GM18502 (cell line): ENCODE results near the gene HOGA1.
A peak's percentile ranks its signal among the peaks of the same experiment; 100 is the strongest.
"Not testable (repeated sequence)": the region's sequence is repeated elsewhere in the genome, so short reads cannot be mapped to it uniquely, and the experiment has no call there.

Experiments
- ATAC-seq: cut with Tn5 transposase; IDR thresholded peaks from one replicate; pipeline ENCODE4 v1.9.1; 2021; ENCODE audit warnings: mild to moderate bottlenecking; ENCODE audit not compliant: unreplicated experiment, poor library complexity

Gene HOGA1

DNA sequence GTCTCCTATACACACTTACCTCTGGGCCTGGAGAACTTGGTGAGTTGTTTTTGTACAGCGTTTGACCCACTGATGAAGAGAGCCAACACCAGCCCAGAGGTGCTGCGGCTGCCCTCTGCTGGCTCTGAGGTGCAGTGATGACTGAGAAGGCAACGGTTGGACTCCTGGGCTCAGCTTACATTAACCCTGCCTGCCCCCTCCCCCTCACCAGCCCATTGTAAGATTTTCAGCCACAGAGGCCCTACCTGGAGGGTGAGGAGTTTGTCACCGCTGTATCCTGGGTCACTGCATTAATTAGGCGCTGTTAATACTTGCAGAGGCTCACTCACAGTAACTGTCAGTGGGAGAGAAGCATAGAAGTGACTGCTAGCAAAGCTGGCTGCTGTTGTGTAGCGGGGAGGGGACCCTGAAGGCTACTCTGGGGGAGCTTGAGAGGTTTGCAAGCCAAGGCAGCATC lies 30.6 kb upstream of the HOGA1 start:
- no peak for ATAC-seq

DNA sequence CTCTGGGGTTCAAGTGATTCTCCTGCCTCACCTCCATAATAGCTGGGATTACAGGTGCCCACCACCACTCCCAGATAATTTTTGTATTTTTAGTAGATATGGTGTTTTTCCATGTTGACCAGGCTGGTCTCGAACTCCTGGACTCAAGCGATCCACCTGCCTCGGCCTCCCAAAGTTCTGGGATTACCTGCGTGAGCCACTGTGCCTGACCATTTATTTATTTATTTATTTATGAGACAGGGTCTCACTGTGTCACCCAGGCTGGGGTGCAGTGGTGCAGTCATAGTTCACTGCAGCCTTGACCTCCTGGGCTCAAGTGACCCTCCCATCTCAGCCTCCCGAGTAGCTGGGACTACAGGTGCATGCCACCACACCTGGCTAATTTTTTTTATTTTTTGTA lies 29.9 kb upstream of the HOGA1 start:
- ATAC-seq: not testable (repeated sequence)

DNA sequence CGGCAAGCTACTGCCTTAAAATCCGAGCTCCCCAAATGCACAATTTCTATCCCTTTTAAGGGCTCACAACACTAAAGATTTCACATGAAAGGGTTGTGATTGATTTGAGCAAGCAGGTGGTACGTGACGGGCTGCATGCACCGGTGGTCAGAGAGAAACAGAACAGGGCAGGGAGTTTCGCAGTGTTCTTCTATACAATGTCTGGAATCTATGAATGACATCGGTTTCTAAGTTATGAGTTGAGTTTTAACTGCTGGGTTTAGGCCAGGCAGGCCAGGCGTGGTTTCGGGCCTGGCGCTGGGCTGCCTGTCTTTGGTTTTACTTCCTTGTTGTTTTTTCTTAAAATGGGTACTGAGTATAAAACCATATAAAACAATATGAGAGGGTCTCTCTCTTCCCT lies 28.6 kb upstream of the HOGA1 start:
- ATAC-seq: not testable (repeated sequence)

DNA sequence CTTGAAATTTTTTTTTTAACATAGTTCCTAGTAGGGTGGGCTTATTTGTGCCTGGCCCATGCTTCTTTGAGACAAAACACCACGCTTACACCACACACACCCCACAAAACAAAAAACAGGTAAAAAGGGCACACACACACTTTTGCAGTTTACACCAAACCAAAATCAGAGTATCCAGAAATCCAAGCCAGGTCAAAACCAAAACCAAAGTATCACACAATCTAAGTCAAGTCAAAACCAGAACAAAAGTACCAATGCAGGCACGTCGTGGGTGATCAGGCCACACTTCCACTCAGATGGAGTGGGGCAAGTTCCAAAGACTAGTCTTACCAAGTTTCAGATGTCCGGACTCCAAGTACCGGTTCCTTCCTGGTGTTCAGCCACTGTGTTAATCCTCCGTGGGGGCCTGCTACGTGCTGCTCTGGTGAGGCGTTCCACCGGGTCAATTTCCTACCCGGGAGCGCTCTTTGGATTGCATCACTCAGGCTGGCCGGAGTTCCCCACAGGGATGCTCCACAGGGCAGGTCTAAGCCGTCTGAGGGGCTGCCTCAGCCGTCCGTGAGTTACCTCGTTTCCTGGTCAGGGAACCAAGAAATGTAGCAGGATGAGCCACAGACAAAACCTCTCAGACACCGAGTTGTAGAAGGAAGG lies 23.3 kb upstream of the HOGA1 start:
- not testable (repeated sequence) for ATAC-seq

DNA sequence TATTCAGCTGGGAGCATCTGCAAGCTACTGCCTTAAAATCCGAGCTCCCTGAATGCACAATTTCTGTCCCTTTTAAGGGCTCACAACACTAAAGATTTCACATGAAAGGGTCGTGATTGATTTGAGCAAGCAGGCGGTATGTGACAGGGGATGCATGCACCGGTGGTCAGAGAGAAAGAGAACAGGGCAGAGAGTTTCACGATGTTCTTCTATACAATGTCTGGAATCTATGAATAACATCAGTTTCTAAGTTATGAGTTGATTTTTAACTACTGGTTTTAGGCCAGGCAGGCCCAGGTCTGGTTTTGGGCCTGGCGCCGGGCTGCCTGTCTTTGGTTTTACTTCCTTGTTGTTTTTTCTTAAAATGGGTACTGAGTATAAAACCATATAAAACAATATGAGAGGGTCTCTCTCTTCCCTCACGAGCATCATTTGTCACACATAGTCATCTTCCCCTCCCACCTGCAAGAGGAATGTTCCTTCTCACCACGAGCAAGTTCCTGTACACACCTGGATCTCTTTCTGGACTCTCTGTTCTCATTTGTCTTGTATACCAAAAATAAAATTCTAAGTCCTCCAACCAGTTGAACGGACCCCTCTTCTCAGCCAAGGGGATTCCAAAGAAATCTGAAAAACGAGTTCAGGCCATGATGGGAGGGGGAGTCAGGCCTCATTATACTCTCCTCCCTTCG lies 22.7 kb upstream of the HOGA1 start:
- not testable (repeated sequence) for ATAC-seq

DNA sequence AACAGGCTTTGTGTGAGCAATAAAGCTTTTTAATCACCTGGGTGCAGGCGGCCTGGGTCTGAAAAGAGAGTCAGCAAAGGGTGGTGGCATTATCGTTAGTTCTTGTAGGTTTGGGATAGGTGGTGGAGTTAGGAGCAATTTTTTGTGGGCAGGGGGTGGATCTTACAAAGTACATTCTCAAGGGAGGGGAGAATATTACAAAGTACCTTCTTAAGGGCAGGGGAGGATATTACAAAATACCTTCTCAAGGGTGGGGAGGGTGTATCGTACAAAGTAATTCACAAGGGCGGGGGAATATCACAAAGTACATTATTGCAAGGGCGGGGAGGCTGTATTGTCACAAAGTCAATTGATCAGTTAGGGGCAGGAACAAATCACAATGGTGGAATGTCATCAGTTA lies 21.9 kb upstream of the HOGA1 start:
- not testable (repeated sequence) for ATAC-seq

DNA sequence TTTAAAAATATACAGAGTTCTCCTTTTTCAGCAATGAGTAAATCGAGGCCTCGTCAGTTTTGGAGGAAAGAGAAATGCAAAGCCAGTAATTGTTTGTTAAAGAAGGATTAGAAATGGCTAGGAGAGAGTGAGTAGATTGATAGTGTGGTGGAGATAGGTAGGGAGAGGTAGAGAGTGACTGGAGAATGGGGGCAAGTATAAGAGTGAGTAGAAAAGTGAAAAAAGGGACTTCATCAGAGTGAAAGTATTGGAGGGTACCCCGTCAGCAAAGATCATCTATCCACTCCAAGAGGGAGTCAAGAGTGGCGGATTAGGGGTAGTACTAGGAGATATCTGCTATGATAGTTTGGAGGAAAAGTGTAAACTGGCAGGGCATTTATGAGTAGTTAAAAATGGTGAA lies 20.9 kb upstream of the HOGA1 start:
- ATAC-seq: no peak

DNA sequence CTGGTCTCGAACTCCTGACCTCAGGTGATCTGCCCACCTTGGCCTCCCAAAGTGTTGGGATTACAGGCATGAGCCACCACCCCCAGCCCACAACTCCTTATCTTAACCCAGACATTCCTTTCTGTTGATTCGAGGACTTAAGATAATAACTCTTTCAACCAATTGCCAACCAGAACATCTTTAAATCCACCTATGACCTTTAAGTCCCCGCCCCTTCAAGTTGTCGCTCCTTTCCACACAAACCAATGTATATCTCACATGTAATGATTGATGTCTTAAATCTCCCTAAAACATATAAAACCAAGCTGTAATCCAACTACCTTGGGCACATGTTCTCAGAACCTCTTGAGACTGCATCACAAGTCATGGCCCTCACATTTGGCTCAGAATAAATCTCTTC lies 19.4 kb upstream of the HOGA1 start:
- ATAC-seq: no peak

DNA sequence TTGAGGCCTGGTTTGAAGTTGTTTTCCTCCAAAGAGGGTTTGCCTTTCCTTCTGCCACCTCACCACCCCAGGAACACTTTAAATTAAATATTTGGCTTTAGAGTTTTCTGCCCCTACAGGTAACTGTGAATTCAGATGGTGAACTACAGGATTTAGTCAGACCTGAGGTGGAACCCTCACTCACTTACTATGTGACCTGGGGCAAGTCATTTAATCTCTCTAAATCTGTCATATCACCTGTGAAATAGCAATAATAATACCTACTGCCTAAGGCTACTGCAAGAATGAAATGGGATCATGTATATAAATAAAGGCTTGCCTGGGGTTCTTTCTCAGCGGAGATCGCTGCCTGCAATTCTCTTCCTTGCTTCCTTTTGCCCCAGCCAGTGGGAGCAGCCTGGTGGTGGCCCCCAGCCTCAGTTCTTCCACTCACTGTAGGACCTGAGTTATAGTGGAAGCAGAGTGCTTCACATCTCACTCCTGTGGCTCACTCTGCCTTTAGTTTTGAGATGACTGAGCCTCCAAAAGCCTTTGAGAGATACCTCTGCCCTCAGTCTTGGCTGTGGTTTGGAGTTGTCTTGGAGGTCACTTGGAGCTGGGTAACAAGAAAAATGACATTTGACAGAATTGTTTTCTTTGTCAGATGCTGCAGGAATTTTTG lies 17.7 kb upstream of the HOGA1 start:
- no peak for ATAC-seq

DNA sequence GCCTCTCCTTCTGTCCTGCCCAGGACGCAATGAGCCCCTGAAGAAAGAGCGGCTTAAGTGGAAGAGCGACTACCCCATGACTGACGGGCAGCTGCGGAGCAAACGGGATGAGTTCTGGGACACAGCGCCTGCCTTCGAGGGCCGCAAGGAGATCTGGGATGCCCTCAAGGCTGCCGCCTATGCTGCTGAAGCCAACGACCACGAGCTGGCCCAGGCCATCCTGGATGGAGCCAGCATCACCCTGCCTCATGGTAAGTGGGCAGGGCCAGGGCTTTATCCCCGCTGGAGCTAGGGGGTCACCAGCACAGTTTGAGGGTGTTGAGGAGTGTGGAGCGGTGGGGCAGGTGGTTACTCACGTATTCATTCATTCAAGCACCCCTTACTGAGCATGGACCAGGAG lies 16.3 kb upstream of the HOGA1 start:
- no peak for ATAC-seq

DNA sequence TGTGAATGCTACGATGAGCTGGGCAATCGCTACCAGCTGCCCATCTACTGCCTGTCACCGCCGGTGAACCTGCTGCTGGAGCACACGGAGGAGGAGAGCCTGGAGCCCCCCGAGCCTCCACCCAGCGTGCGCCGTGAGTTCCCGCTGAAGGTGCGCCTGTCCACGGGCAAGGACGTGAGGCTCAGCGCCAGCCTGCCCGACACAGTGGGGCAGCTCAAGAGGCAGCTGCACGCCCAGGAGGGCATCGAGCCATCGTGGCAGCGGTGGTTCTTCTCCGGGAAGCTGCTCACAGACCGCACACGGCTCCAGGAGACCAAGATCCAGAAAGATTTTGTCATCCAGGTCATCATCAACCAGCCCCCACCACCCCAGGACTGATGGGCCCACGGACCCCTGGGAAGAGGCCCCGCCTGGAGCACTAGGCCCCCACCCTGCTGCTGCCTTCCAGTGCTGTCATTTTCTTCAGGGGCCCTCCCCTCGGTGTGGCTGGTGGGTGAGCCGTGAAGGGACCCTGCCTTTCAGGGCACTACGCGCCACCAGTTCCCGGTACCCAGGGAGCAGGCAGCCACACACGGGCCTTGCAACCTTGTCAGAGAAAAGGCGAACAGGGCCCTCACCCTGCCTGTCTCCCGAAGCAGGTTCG lies 13.9 kb upstream of the HOGA1 start:
- ATAC-seq: no peak

DNA sequence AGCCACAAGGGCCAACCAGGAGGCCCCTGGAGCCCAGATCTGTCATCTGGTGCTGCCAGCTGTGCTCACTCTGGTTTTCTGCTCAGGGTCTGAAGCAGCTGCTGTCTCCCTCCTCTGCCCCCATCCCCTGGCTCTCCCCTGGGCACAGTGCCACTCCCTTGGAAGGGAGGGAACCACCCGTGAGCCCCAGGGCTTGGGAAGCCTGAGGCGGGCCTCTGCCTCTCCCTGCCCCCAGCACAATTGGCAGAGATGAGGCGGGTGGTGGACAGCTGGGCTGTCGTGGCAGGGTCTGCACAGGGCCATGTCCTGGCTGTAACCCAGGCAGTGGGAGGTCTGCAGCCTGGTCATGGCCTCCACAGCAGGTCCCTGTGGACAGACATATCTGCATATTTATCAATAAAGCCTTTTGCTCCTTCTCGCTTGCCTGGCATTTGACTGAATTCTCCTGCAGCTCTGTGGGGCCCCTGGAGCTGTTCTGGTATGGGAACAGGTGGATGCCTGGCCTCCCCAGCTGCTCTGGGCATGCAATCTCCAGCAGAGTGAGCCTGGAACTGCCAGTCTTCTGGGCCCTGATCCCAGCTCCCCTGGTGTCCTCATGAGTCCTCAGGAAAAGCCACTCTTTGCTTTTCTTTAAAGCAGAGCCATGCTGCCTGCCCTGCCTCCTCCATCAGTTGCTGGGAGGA lies 13.3 kb upstream of the HOGA1 start:
- no peak for ATAC-seq

DNA sequence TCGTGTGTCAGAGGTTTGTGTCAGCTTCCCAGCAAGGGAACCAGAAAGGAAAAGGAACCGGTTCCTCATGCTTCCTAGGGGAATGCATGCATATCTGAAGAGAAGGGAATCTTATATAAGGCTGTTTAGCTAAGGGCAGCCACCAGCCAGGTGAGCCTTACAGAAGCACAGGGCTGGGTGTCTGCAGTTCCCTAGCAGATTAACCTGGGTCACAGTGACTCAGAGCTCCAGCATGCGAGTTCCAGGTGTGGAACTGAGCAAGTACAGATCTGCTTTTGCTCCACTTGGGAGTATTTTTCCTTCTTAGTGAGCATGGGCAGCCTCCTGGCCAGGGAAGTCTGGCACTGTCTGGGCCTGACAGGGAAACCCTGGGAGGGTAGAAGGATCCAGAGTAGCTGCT lies 12.6 kb upstream of the HOGA1 start:
- ATAC-seq: no peak

DNA sequence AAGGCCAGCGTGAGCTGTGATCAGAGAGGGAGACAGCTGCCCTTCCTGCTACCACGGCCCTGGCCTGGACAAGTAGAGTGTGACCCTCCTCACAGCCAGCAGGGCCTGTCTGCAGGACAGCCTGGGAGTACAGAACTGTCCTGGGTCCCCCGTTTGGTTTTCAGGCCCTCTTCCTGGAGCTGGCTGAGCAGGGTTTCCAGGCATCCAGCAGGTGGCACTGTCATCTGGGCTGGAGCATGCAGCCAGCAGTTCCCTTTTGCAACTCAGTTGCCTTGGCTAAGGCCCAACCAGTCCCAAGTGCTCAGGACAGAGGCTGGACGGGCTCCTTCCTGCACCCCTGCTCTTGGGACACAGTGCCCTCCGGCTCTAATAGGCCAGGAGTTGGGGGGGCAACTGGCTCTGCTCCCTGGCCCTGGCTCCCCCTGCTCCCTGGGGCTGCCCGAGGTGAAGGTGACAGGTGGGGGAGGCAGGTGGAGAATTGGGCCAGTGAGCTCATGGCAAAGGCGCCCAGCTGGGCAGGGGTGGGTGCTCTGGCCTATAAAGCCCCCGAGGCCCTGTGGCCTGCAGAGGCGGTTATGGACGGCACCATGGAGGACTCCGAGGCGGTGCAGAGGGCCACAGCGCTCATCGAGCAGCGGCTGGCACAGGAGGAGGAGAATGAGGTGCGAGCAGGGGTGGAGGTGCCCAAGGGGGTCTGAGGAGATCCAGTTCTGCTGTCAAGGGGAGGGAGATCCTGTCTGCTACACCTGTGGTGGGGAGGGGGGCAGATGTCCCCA lies 11.8 kb upstream of the HOGA1 start, which contains the start of gene ANKRD2:
Gene ANKRD2, plus strand, starts transcription at position 566 of the 776 bp plus-strand sequence. Its CDS starts 10 bp downstream, at position 576.
- peak; percentile 68 for ATAC-seq

DNA sequence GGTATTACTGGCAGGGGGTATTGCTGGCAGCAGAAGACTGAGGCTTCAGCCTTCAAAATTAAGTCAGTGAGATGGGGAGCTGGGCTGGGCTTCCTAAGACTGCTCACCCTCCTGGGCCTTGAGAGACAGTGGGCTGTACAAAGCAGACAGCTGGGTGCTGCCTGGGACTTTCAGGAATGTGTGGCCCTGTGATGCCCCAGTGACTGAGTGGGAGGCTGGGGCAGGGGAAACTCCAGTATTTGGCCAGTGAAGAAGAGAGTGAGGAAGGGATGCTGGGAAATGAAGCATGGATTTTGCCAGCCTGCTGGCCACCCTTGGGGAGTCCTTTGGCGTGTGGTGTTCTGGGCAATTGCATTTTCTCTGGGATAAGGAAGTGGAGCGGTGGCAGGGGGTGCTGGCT lies 11.2 kb upstream of the HOGA1 start:
- ATAC-seq: no peak

DNA sequence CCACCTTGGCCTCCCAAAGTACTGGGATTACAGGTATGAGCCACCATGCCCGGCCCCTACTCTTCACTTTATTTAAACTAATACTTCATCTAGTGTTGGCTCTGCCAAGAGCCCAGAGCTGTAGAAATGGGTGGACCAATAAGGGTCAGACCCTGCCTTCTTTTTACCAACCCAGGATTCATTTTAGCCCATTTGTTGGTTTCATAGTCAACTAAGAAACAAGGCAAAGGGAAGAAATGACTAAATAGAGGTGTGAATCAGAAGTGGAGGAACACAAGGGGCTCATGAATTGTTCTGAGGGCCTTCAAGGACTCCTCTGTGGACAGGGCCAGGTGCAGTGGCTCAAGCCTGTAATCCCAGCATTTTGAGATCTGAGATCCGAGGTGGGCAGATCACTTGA lies 10.5 kb upstream of the HOGA1 start:
- no peak for ATAC-seq

DNA sequence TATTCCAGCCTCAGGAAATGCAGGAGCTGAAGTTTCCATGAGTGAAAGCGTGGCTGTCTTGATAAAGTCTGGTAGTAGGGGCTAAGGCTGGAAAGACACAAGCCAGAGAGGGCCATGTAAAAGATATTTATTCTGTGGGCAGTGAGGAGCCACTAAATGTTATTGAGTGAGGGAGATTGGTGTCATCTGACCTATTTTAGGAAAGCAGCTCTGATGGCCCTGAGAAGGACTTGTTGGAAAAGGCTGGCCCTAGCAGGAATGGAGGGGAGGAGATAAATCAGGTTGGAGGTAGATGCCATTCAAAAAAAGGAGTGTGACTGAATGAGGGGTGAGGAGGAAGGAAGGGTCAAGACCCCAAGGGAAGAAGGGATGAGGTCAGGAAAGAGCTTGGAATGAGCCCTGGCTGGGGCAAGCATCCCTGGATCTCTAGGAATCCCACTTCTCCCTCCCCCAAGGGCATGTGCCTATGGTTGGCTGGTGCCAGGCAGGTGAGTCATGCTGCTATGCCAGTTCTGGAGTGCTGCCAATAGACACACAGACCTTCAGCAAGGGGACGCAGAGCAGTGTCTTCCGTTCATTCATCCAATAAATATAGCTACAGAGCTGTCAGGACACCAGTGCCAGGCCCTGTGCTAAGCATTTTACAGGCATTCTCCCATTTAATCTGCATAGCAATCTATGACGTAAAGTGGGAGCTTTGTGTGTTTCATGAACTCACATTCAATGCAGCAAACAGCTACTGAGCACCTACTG lies 9.6 kb upstream of the HOGA1 start:
- no peak for ATAC-seq

DNA sequence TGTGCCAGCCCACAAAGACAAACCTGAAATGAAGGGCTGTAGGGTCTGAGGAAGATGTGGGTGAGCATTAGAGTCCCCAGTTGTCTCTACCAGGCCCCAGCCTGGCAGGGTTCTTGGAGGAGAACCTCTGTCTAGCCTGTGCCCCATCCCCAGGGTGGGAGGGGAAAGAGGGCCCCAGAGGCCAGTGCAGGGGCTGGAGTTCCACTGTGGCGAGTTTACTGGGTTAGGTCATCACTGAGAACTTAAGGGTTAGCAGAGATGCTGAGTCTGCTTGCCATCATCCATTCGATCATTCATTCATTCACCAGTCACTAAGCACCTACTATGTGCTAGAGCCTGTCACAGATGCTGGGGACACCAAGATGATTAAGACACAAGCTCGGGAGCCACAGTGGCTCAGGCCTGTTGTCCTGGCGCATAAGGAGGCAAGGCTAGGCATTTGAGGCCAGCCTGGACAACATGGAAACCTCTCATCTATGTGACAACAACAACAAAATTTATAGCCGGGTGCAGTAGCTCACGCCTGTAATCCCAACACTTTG lies 9.0 kb upstream of the HOGA1 start:
- no peak for ATAC-seq

DNA sequence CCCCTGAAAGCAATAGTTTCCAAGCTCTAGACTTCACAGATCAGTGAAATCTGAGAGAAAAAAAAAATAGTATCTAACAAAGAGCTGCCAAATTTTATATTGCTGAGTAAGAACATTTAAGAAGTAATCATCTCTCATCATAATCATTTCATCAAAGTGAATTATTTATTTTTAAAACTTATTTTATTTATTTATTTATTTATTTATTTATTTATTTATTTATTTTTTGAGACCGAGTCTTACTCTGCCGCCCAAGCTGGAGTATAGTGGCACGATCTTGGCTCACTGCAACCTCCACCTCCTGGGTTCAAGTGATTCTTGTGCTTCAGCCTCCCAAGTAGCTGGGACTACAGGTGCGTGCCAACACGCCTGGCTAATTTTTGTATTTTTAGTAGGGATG lies 7.7 kb upstream of the HOGA1 start:
- not testable (repeated sequence) for ATAC-seq
